Parathyroid adenoma (tissue), 2 donors: ENCODE measurements around the gene NMRAL1.
A peak's percentile ranks its signal among the peaks of the same experiment; 100 is the strongest.

ENCODE experiments used
- H2AFZ ChIP-seq: fragments of 300-600 bp; sonication (generic); one replicate; pipeline ENCODE4 v1.7.0; 2017; ENCODE audit warnings: antibody characterized with exemption, mild to moderate bottlenecking
- H3K27ac ChIP-seq: fragments of 300-600 bp; sonication (generic); one replicate; pipeline ENCODE4 v1.7.0; 2017
- H3K27me3 ChIP-seq: fragments of 300-600 bp; sonication (generic); one replicate; pipeline ENCODE4 v1.7.0; 2017; ENCODE audit warnings: low read length; ENCODE audit not compliant: control insufficient read depth, insufficient read depth
- H3K36me3 ChIP-seq: fragments of 300-600 bp; sonication (generic); one replicate; pipeline ENCODE4 v1.7.0; 2017; ENCODE audit warnings: low read length; ENCODE audit not compliant: control insufficient read depth, insufficient read depth
- H3K4me1 ChIP-seq: fragments of 300-600 bp; sonication (generic); one replicate; pipeline ENCODE4 v1.7.0; 2017; ENCODE audit warnings: control low read depth
- H3K4me2 ChIP-seq: fragments of 300-600 bp; sonication (generic); one replicate; pipeline ENCODE4 v1.7.0; 2017; ENCODE audit warnings: low read length
- H3K4me3 ChIP-seq: fragments of 300-600 bp; sonication (generic); one replicate; pipeline ENCODE4 v1.7.0; 2017; ENCODE audit warnings: low read depth, low read length
- H3K79me2 ChIP-seq: fragments of 300-600 bp; sonication (generic); one replicate; pipeline ENCODE4 v1.7.0; 2017; ENCODE audit warnings: control low read depth
- H3K9ac ChIP-seq: fragments of 300-600 bp; sonication (generic); one replicate; pipeline ENCODE4 v1.7.0; 2017; ENCODE audit warnings: mild to moderate bottlenecking
- H3K9me3 ChIP-seq: fragments of 300-600 bp; sonication (generic); one replicate; pipeline ENCODE4 v1.7.0; 2017; ENCODE audit warnings: low read length; ENCODE audit not compliant: control insufficient read depth
- TF ChIP-seq, protein P1 (sequence below): fragments of 300-600 bp; sonication (generic); IDR thresholded peaks from one replicate; pipeline ENCODE4 v1.7.0; 2017; ENCODE audit warnings: antibody characterized with exemption, mild to moderate bottlenecking
- donor health status: primary hyperparathyroidism.

The NMRAL1 gene

DNA sequence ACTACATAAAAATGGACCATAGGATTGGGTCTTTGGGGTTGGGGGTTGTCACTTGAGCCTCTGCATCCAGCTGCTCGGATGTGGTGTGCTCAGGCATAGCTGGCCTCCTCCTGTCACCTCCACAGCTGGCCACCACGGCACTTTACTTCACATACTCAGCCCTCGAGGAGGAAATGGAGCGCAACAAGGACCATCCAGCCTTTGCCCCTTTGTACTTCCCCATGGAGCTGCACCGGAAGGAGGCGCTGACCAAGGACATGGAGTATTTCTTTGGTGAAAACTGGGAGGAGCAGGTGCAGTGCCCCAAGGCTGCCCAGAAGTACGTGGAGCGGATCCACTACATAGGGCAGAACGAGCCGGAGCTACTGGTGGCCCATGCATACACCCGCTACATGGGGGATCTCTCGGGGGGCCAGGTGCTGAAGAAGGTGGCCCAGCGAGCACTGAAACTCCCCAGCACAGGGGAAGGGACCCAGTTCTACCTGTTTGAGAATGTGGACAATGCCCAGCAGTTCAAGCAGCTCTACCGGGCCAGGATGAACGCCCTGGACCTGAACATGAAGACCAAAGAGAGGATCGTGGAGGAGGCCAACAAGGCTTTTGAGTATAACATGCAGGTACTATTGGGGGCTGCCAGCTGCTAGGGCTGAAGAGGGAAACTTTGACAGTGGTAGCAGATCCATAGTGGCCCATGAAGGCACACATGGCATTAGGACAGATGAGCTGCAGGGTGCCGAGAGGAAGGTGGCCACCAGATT, 33.3 kb upstream of the NMRAL1 start:
- Histone ChIP-seq H2AFZ (no peak overlapping the region), H3K79me2 (peaks cover 3% of the 10 kb centered on the region), H3K9ac (no peak overlapping the region), H3K4me2 (no peak overlapping the region), H3K27me3 (no peaks in the 10 kb centered on the region), H3K4me1 (no peaks in the 10 kb centered on the region), H3K27ac (no peak overlapping the region), H3K4me3 (no peak overlapping the region), H3K9me3 (no peaks in the 10 kb centered on the region), H3K36me3 (no peaks in the 10 kb centered on the region)
- TF ChIP-seq, protein P1, sequence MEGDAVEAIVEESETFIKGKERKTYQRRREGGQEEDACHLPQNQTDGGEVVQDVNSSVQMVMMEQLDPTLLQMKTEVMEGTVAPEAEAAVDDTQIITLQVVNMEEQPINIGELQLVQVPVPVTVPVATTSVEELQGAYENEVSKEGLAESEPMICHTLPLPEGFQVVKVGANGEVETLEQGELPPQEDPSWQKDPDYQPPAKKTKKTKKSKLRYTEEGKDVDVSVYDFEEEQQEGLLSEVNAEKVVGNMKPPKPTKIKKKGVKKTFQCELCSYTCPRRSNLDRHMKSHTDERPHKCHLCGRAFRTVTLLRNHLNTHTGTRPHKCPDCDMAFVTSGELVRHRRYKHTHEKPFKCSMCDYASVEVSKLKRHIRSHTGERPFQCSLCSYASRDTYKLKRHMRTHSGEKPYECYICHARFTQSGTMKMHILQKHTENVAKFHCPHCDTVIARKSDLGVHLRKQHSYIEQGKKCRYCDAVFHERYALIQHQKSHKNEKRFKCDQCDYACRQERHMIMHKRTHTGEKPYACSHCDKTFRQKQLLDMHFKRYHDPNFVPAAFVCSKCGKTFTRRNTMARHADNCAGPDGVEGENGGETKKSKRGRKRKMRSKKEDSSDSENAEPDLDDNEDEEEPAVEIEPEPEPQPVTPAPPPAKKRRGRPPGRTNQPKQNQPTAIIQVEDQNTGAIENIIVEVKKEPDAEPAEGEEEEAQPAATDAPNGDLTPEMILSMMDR = no peak

DNA sequence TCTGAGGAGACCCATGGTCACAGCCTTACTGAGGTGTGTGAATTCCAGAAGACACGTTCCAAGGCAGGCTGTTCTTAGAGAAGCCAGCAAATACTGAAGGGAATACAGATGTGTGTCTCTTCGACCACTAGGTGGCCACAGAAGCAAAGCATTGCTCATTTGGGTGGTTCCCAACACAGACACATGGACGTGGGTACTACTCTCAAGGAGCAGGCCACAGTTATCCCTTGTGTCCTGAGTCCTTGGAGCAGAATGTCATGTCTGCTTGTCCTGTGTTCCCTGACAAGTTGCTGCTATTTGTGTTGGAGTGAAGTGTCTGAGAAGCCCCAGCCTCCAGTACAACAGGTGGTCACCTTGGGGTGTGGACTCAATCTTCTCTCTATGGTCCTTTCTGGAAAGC, 32.0 kb upstream of the NMRAL1 start:
- TF ChIP-seq, protein P1 = peak; percentile 80
- Histone ChIP-seq H3K4me1 (no peaks in the 10 kb centered on the region), H3K9me3 (no peaks in the 10 kb centered on the region), H3K4me3 (no peak overlapping the region), H3K27me3 (no peaks in the 10 kb centered on the region), H3K27ac (no peak overlapping the region), H3K9ac (no peak overlapping the region), H3K79me2 (peaks cover 3% of the 10 kb centered on the region), H3K4me2 (no peak overlapping the region), H2AFZ (no peak overlapping the region), H3K36me3 (no peaks in the 10 kb centered on the region)

DNA sequence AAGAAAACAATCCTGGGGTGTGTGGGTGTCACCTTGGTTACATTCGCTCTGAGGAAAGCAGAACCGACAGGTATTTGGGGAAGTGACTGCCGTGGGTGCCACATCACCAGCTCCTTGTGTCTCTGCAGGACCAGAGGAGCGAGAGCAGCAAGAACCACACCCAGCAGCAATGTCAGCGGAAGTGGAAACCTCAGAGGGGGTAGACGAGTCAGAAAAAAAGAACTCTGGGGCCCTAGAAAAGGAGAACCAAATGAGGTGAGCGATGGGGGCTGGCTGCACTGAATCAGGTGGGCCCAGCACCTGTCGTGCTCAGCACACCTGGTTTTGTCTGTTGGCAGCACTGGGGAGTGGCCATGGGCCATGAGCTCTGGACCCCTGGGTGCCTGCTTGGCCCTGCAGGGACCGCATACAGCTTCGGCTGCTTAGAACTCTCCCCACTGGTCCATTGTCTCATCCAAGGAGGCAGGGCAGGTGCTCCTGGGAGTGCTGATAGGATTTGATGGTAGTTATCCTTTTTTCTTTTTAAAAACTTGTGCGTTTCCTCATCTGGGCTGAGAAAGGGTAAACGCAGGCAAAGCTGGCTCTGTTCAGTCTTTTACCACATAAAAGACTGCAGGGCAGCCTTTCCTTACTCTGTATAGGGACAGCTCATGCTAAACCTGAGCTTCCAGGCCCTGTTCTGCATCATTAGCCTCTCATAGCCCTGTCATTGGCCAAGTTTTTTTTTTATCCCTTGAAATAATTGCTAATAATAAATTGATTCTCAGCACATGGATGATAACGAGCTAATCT, 31.1 kb upstream of the NMRAL1 start:
- no peaks in the 10 kb centered on the region for H3K9me3 ChIP-seq
- no peak overlapping the region for H3K4me2 ChIP-seq
- TF ChIP-seq, protein P1 = no peak
- H3K9ac ChIP-seq = no peak overlapping the region
- no peak overlapping the region for H3K27ac ChIP-seq
- H3K36me3 ChIP-seq = no peaks in the 10 kb centered on the region
- H3K4me1 ChIP-seq = no peaks in the 10 kb centered on the region
- H3K4me3 ChIP-seq = no peak overlapping the region
- no peak overlapping the region for H2AFZ ChIP-seq
- no peaks in the 10 kb centered on the region for H3K27me3 ChIP-seq
- H3K79me2 ChIP-seq = peaks cover 3% of the 10 kb centered on the region

DNA sequence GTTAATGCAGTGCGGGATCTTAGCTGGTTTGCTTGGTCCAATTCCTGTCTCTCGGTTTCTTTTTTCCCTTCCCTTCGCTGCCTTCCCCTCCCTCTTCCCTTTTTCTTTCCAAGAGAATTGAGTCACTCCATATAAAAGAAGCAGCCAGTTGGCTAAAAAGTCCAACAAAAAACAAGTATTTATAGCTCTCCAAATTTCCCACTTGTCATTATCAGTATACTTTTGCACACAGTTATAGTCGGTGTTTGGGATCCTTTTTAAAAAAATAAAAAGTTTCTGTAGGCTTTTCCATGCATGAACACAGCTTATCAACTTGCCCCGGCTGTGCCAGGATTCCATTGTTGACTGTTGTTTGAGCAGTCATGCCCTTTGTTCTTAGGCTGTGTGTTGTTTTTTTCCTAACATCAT, 26.6 kb upstream of the NMRAL1 start:
- no peaks in the 10 kb centered on the region for H3K9me3 ChIP-seq
- TF ChIP-seq, protein P1 = no peak
- no peaks in the 10 kb centered on the region for H3K27me3 ChIP-seq
- no peaks in the 10 kb centered on the region for H3K36me3 ChIP-seq
- no peak overlapping the region for H3K9ac ChIP-seq
- H3K4me3 ChIP-seq = no peak overlapping the region
- H3K4me1 ChIP-seq = peaks cover 5% of the 10 kb centered on the region
- H3K27ac ChIP-seq = no peak overlapping the region
- H3K4me2 ChIP-seq = no peak overlapping the region
- no peak overlapping the region for H2AFZ ChIP-seq
- H3K79me2 ChIP-seq = peaks cover 7% of the 10 kb centered on the region
